PFSK-1 (cell line): ENCODE data around the gene OR1S1.
"Not testable (repeated sequence)": the region's sequence is repeated elsewhere in the genome, so short reads cannot be mapped to it uniquely, and the experiment has no call there.

Experiments
- POLR2AphosphoS5 ChIP-seq: IDR thresholded peaks from 2 replicates; pipeline ENCODE4 v1.6.1; 2012; ENCODE audit warnings: low read depth, mild to moderate bottlenecking, control low read depth, low read length, moderate library complexity
- SIN3A ChIP-seq: IDR thresholded peaks from 2 replicates; pipeline ENCODE4 v1.6.1; 2012; ENCODE audit warnings: mild to moderate bottlenecking, low read length, moderate library complexity, borderline replicate concordance; ENCODE audit not compliant: insufficient read depth

- TF ChIP-seq POLR2AphosphoS5, SIN3A: not testable (repeated sequence)
These were observed at the start of gene OR1S1 for GRCh38 chr11:58212420-58212819.
